CD4-positive, alpha-beta T cell treated with Interleukin-17A for 4 hours (primary cell): Measurements from ENCODE around the gene TMEM267.
"Not testable (repeated sequence)": the region's sequence is repeated elsewhere in the genome, so short reads cannot be mapped to it uniquely, and the experiment has no call there.

Experiments used
- DNase-seq: peaks from one replicate; pipeline ENCODE4 v3.0.0-alpha.2; 2020; ENCODE audit warnings: mixed read lengths

Gene TMEM267

GRCh38 chr5:43441575-43441974 lies 42.1 kb downstream of the TMEM267 start:
- not testable (repeated sequence) for DNase-seq

- no peak for DNase-seq
Measured at GRCh38 chr5:43437062-43437660, 46.5 kb downstream of the TMEM267 start.

- no peak for DNase-seq
Measured at GRCh38 chr5:43433382-43433781, 50.3 kb downstream of the TMEM267 start.

- no peak for DNase-seq
Measured at GRCh38 chr5:43432486-43433375, 50.9 kb downstream of the TMEM267 start.

- no peak for DNase-seq
Measured at GRCh38 chr5:43429706-43430105, 54.0 kb downstream of the TMEM267 start.

GRCh38 chr5:43429016-43429415 lies 54.6 kb downstream of the TMEM267 start:
- DNase-seq, result no peak

GRCh38 chr5:43427306-43427705 lies 56.4 kb downstream of the TMEM267 start:
- DNase-seq, result no peak

- DNase-seq, result no peak
Measured at GRCh38 chr5:43425983-43426382, 57.7 kb downstream of the TMEM267 start.

- not testable (repeated sequence) for DNase-seq
Measured at GRCh38 chr5:43423086-43423485, 60.6 kb downstream of the TMEM267 start.

- DNase-seq, result no peak
Measured at GRCh38 chr5:43422143-43422542, 61.5 kb downstream of the TMEM267 start.

GRCh38 chr5:43421450-43422133 lies 62.1 kb downstream of the TMEM267 start:
- DNase-seq, result no peak

GRCh38 chr5:43420241-43420640 lies 63.4 kb downstream of the TMEM267 start:
- DNase-seq, result no peak

GRCh38 chr5:43418561-43418960 lies 65.1 kb downstream of the TMEM267 start:
- DNase-seq, result no peak

GRCh38 chr5:43416803-43417394 lies 66.8 kb downstream of the TMEM267 start:
- DNase-seq, result no peak

- no peak for DNase-seq
Measured at GRCh38 chr5:43415935-43416802, 67.5 kb downstream of the TMEM267 start.

- no peak for DNase-seq
Measured at GRCh38 chr5:43413966-43414365, 69.7 kb downstream of the TMEM267 start.

GRCh38 chr5:43412644-43413043 lies 71.0 kb downstream of the TMEM267 start:
- no peak for DNase-seq

GRCh38 chr5:43412156-43412555 lies 71.5 kb downstream of the TMEM267 start, which contains the start of gene CCL28:
Gene CCL28 (minus strand): TSS chr5:43412391. CDS start chr5:43412316, 75 bp downstream.
- no peak for DNase-seq

GRCh38 chr5:43411495-43411894 lies 72.2 kb downstream of the TMEM267 start:
- DNase-seq, result no peak

GRCh38 chr5:43410414-43410813 lies 73.3 kb downstream of the TMEM267 start:
- no peak for DNase-seq

GRCh38 chr5:43409809-43410271 lies 73.8 kb downstream of the TMEM267 start:
- no peak for DNase-seq

GRCh38 chr5:43402524-43403066 lies 81.1 kb downstream of the TMEM267 start:
- not testable (repeated sequence) for DNase-seq
